Measurements from ENCODE around the gene DOCK2.

Gene DOCK2

DNA sequence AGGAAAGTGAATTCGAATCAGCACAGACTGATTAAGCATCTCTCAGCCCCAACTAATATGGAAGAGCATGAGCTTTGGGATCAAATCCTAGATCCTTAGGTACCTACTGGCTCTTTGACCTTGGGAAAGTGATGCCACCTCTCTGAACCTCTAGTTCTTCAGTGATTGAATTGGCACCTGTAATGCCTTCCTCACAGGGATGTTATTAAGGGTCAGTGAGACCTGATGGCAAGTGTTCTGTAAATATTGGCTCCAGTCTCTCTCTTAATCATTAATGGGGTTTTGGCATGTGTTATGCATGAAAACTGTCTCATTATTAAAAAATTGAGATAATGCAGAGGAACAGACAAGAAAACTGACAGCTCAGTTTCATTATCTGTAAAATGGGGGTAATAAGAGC lies 227.4 kb downstream of the DOCK2 start:
- DNase-seq (ENCODE audit: low spot score), result no peak

DNA sequence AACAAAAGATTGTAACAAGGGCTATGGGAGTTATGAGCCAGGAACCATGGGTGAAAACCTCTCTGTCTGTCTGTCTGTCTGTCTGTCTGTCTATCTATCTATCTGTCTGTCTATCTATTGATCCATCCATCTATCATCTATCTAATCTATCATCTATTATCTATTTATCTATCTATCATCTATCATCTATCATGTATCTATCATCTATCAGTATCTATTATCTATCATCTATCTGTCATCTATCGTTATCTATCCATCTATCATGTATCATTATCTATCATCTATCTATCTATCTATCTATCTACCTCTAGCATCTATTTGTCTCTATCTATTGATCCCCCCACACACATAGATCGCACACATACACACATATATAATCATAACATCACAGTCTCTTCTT lies 230.3 kb downstream of the DOCK2 start:
- no peak for DNase-seq (ENCODE audit: low spot score)

DNA sequence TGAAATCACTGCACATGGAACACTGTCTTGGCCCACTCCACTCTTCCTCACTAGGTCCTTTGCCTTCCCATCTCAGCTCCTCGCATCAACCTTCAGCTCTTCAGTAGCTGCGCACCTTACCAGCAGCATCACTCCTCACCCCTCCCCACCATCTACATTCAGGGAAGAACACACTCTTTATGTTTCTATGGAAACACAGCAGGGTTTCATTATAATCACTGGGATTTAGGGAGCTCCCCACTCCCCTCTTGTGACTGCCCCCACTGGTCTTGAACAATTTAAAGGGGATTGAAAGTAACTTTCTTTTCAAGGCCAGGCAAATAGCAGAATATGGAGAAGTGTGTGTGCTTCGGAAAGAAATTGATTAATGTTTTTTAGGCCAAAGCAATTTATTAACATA lies 232.0 kb downstream of the DOCK2 start:
- DNase-seq (ENCODE audit: low spot score), result no peak

DNA sequence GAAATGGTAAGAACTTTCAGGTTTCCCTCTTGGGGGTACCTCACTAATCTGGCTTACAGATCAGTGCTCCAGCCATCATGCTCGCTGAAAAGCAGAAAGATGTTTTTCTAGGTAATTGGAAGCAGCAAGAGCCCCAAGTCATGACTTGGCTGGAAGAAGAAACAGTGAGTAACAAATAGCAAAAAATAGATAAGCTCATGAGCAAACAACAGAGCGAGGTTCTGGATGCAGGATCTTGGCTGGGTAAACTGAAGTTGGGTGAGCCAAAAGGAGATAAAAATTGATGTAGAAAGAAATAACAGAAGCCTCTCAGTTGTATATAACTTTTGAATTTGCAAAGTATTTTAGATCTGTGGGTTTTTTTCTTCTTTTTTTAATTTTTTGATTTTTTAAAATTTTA lies 233.1 kb downstream of the DOCK2 start:
- DNase-seq (ENCODE audit: low spot score), result no peak

DNA sequence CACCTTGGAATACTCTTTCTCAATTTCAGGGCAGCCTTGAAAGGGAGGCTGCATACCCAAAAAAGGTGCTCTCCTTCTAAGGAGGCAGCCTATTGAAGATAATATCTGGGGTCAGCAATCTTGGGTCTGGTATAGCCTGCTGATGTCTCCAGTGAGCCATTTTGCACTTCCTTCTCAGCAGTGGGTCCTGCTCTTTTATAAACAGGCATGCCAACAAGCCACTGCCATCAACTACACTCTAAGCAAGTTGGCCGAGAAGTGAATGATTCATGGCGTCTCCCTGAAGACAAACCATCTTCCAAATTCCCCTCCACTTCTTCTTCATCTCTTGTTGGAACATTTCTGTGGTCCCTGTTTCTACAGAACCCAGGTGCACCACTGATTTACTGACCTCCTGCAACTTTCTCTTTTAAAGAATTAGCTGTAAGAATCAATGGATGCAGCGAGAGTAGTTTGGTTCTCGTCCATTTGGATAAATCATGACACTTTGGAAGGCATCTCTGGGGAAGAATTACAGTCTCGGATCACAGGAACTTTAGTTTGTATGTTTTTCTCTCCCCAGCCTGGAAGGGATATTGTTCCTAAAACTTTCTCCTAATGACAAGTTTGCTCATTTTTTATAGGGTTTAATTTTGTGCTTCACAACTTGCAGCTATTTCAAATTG lies 234.9 kb downstream of the DOCK2 start:
- no peak for DNase-seq (ENCODE audit: low spot score)

DNA sequence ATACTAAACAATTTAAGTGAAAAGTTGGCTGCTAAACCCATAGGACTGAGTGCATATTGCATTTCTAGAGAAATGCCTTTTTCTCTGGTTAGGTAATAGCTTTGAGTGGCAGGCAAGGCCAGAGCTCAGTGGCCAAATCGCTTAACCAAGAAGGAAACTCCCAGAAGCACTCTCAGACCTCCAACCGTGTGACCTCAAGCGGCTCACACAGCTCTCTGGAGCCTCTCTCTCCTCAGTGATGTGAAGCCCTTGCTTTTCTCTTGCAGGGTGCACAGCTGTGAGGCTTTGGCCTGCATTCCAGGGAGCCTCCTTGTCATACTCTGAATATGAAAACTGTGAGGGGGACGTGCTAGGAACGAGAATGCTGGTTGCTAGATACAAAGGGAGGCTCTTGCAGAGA lies 236.6 kb downstream of the DOCK2 start:
- no peak for DNase-seq (ENCODE audit: low spot score)

DNA sequence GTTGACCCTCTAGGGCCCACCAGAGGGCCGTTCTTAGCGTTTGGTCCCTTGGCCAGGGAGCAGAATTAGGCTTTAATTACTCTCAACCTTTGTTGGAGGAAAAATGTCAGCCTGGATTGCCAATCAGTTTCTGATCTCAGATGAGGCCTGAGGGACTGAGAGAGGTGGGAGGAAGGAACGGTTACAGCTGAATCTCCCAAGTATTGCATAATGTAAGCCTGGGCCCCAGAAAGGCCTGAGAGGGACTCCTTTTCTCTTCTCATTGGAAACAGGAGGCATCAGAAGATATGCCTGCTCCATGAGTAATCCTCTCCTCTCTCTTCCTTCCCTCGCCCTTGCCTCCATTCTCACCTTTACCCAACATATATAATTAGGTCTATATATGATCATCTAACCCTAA lies 237.5 kb downstream of the DOCK2 start:
- DNase-seq (ENCODE audit: low spot score), result no peak

DNA sequence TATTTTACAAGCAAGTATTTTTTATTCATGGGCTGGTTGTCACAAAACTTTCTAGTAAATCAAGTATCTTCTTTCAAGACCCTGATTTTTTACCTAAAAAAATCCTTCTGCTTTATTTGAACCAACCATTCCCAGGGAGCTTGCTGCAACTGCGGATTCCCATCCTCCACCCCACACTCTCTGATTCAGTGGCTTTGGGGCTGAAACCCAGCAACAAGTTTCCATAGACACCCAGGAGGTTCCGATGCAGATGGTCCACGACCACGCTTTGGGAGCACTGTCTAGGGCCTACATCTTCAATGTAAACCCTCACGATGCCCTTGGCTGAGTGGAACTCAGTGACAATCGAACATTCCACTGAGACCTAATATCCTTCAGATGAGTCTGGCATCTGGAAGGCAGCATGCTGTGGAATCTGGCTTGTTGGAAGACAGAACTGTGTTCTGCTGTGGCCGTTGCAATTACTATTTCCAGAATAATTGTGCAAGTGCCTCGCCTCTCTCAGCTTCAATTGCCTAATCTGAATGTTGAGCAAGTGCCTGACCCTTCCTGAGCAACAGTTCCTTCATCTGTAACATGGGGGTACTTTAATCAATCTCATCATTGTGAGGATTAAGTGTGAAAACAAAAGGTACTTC lies 238.1 kb downstream of the DOCK2 start:
- no peak for DNase-seq (ENCODE audit: low spot score)

DNA sequence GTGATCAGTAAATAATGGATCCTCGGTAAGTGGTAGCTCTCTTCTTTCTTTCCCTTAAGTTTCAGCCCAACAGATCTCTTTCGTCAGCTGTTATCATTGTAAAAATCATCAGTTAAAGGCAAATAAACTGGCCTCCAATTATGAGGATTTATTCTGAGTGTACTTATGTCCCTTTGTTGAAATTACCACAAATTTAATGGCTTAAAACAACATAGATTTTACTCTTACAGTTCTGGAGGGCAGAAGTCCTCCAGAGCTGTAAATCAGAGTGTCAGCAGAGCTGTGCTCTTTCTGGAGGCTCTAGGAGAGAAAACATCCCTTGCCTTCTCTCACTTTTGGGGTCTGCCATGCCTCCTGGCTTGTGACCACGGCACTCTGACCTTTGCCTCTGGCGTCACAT lies 238.7 kb downstream of the DOCK2 start:
- DNase-seq (ENCODE audit: low spot score), result no peak

DNA sequence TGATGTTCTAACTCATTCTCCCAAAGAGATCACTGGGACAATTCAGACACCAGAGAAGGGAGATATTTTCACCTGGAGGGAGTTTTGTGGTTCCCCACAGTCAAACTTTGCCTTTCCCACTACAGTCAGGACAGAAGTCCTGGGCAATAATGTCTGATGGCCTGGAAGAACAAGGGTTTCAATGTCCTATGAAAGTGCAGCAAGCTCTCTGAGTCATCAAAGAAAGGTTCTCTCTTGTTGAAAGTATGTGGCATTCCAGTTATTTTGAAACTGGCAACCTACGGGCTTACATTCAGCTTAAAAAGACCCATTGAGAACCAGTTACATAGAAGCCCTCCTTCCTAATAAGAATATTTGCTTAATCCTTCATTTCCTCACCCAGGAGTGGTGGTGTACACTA lies 239.3 kb downstream of the DOCK2 start:
- DNase-seq (ENCODE audit: low spot score), result peak; percentile 82

DNA sequence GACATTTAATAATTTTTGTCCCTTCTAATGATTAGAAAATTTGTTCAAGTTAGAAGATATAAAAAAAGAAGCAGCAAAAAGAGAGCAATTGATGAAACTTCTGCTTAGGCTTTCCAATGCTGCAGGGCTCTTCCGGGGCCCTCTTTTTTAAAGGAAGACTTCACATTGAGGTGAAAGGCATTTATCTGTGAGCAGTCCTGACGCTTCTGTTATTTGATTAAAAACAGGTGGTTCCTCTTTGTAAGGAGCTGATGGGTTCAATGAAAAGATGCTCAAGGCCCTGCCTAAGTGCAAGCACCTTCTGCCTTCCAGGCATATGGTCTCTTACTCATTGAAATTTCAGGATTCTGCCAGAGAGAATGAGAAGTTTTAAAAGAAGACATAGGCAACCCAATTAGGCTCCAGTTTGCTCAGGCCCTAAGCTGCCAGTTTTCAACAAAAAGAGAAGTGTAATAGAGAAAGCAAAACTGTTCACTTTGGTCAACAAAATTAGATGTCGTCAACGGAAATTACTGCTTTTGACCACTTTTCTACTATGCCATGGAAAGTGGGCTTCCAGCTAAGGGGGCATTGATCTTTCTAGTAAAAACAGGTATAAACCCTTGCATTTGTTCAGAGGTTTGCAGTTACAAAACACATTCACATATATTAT lies 243.1 kb downstream of the DOCK2 start:
- DNase-seq (ENCODE audit: low spot score), result no peak

DNA sequence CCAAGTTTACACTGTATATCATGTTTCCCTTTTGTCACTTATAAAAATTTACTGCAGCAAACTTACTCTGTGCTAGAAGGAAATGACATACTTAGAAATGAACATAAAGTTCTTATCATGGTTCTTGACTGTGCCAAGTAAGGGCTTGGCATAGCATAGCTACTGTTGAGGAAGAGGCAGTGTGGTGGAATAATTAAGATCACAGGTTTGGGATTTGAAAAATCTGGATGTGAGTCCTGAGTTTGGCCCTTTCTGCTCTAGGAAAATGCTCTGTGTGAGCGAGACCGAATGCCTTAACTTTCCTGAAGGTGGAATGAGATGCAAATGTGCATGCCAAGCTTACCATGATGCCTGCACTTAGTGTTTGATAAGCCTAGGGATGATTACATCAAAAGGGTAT lies 243.7 kb downstream of the DOCK2 start:
- DNase-seq (ENCODE audit: low spot score), result no peak

DNA sequence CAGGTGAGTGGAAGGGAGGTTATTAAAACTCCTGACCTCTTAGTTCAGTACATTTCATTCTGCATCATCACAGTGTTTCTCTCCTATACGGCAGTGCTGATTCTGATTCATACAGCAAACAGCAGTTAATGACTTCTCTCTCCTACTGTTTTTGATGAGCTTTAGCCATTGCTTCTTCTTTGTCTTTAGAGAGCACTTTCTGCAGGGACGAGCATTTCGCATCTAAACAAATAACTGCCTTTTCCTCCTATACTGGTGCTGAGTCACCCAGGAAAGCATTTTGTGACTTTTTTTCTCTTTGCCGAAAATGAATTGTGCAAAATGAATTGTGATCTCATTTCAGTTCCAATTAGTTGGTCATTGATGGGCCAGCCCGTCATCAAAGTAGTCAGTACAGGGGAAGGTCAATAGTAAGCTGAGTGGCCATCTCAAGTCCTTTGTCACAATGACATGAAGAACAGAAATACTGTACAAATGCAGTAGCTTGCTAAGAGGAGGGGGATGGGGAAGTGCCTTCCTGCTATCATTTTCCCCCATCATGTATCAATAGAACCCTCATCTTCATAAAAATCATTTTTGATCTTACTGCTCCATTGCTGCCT lies 244.7 kb downstream of the DOCK2 start:
- no peak for DNase-seq (ENCODE audit: low spot score)

DNA sequence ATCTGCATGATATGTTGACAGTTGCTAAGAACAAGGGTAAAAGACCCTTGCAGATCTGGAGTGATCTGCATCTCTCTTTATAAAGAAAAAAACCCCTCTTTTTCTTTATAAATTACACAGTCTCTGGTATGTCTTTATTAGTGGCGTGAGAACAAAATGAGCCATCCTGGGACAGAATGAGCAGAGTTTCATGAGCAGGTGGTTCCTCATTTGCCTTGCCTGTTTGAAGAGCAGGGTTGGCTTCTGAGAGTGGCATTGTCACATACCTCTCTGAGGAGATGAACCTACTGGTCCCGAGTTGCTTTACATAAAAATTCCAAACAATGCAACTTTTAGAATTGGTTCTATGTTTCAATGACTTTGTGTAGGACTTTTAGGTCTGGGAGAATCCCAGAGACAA lies 249.0 kb downstream of the DOCK2 start:
- DNase-seq (ENCODE audit: low spot score), result no peak

DNA sequence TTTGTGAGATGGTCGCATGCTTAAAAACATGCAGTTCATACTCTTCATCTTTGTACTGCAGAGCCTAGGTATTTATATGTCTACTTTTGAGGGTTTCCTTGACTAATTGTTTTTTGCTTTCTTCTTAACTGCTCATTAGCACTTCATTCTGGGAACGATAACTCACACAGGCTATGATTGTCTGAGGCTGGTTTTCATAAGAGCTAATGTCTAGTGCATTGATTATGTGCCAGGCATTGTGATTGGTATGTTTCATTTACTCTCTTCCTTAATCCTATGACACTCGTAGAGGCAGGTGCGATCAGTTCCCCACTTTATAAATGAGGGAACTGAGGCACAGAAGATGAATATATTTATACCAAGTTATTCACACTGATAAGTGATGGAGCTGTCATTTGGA lies 249.6 kb downstream of the DOCK2 start:
- DNase-seq (ENCODE audit: low spot score), result no peak

DNA sequence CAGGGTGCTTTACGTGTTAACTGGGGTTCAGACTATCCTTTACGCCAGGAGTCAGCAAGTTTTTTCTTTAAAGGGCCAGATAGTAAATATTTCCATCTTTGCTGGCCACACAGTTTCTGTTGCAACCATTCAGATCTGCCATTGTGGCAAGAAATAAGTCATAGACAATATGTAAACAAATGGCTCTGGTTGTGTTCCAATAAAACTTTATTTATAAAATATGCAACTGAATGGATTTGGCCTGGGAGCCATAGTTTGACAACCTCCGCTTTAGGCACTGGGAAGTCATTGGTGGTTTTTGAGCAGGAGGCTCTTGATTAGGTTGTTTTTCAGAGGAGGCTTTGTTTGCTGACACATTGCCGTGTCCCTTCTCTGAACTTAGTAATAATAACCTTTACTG lies 252.5 kb downstream of the DOCK2 start:
- no peak for DNase-seq (ENCODE audit: low spot score)

DNA sequence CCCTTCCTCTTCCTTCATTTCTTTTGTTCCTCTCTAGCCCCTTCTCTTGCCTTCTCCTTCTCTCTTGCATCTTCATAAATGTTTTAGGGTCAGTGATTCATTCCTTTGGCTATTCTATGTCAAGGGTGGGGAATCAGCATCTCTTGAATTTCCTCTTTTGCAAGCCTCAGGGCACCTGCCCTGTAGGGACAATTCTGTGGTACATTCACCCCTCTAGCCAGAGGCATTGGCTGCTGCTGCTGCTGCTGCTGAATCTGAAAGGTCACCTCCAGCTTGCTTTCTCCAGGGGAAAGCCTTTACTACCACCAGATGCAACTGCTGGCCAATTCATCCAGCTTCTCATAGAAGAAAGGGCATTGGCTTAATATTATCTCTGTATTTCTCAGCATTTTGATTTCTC lies 255.9 kb downstream of the DOCK2 start:
- DNase-seq (ENCODE audit: low spot score), result no peak

DNA sequence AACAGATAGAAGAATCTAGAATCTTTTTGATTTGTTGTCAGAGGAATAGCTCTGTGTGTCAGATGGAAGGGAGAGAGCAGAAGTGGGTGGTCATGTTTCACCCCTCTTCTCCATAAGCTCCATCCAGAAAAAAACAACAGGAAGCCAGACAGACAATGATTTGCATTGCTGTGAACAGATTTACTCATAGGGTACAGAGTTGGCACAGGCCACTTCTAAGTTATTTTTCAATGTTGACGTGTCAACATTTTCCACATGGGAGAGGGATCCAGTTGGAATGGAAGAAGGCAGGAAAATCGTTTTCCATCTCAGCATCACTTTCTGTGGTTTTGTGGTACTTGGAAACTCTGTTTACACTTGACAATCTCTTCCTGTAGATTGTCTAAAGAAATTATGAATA lies 256.5 kb downstream of the DOCK2 start:
- DNase-seq (ENCODE audit: low spot score), result no peak

DNA sequence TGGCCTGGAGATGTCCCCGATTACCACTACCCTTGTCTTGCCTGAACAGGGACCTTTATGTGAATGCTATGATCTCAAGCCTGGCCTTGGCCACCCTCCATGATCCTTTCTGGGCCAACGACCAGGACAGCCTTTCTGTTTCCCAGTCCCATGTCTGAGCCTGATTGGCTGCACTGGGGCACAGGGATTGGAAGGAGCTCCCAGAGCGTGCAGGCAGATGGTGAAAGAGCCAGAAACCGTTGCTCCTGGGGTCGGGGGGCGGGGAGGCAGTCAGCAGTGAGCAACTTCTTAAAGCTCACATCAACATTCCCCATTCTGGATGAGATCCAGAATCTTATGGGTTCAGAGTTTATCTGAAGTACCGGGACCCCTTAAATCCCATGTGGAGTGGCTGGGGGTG lies 258.9 kb downstream of the DOCK2 start:
- no peak for DNase-seq (ENCODE audit: low spot score)

DNA sequence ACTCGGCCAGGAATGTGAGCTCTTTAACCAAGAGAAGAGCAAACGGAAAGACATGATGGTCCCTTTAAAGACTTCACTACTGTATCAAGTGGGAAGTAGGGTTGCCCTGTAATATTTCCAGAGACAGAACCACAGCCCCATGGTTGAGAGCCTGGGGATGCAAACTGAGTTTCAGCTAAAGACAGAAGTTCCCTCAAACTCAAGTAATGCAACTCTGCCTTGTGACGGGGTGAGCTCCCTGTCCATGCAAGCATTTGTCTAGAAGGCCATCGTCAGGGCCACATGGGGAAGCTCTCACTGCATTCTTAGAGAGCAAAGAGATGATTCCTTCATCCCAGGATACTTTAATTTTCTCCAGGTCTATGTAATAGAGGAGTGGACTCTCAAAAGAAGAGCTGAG lies 260.4 kb downstream of the DOCK2 start:
- no peak for DNase-seq (ENCODE audit: low spot score)

DNA sequence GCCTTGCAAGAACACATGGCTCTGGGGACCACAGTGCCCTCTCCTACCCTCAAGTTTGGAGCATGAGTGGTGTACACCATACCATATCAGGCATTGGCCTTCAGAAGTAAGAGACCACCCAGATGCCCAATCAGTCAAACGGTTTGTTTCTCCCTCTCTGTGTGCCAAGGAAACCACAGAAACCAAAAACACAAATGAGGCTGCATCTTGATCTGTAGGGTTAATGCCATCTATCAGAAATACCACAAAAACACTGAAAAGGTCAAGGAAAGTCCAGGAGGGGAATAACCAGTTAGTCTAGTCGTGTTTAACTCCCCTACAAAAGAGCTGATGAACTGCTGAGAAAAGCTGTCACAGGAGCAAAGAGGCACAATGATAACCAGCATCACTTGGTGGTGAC lies 264.8 kb downstream of the DOCK2 start:
- no peak for DNase-seq (ENCODE audit: low spot score)

DNA sequence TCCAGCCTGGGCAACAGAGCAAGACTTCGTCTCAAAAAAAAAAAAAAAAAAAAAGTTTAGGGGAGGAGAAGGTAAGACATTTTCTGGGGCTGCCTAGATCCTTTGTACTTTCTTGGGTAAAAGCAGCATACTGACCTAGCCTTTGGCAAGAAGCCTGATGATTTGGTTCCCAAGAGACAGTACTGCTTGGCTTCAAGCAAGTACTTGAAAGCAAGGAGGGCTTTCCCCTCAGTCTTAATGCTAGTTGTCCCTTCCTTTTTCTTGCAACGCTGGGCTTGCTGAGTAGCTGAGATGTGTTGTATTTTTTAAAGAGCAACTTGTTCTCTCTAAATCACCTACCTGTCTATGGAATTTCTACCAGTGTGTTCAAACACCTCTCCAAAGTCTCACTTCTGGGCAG lies 267.0 kb downstream of the DOCK2 start:
- no peak for DNase-seq (ENCODE audit: low spot score)

DNA sequence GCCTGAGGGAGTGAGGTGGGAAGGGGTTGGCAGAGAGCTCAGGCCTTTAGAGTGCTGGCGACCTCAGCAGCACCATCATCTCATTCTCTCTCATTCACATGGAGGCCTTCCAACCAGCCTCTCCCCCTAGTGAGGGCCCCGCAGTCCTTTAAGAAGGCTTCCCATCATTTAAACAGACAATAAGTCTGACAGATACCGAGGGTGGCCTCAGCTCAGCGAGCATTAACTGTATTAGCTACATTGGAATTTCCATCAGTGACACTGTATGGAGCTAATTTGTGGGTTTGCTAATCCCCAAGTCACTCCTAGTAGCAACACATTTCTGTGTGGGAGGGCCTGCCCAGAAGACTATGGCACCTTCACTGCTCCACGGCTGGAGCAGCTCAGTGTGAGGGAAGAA lies 267.4 kb downstream of the DOCK2 start:
- no peak for DNase-seq (ENCODE audit: low spot score)

Measured in COLO829 (cell line).